OCI-LY1 (cell line): ENCODE measurements around the gene RAB24.
"Not testable (repeated sequence)": the region's sequence is repeated elsewhere in the genome, so short reads cannot be mapped to it uniquely, and the experiment has no call there.

Experiments used
- H2AFZ ChIP-seq: fragments of 200-600 bp; sonication (generic), shearing (Covaris generic); 2 replicates; pipeline ENCODE4 v1.6.0; 2014; ENCODE audit warnings: antibody characterized with exemption, mild to moderate bottlenecking, low read length
- H3F3A ChIP-seq: fragments of 200-600 bp; sonication (generic), shearing (Covaris generic); 2 replicates; pipeline ENCODE4 v1.6.0; 2014; ENCODE audit warnings: mild to moderate bottlenecking, antibody characterized with exemption, low read length, moderate library complexity; ENCODE audit not compliant: insufficient read depth
- H3K27ac ChIP-seq: fragments of 200-600 bp; sonication (generic); 2 replicates; pipeline ENCODE4 v1.5.1; 2014; ENCODE audit warnings: low read length, mixed run types, mild to moderate bottlenecking, low read depth; ENCODE audit not compliant: poor library complexity, severe bottlenecking
- H3K27me3 ChIP-seq: fragments of 200-600 bp; sonication (generic); 2 replicates; pipeline ENCODE4 v1.6.0; 2014; ENCODE audit warnings: antibody characterized with exemption, mild to moderate bottlenecking, low read length, moderate library complexity; ENCODE audit not compliant: insufficient read depth
- H3K36me3 ChIP-seq: fragments of 200-600 bp; sonication (generic); 2 replicates; pipeline ENCODE4 v1.6.1; 2014; ENCODE audit warnings: mild to moderate bottlenecking, antibody characterized with exemption, low read length, moderate library complexity, mixed read lengths; ENCODE audit not compliant: insufficient read depth
- H3K4me1 ChIP-seq: fragments of 200-600 bp; sonication (generic); 2 replicates; pipeline ENCODE4 v1.5.1; 2014; ENCODE audit warnings: mild to moderate bottlenecking, low read length, moderate library complexity; ENCODE audit not compliant: insufficient read depth, severe bottlenecking
- H3K4me2 ChIP-seq: fragments of 200-600 bp; sonication (generic), shearing (Covaris generic); 2 replicates; pipeline ENCODE4 v1.6.1; 2014; ENCODE audit warnings: low read length
- H3K4me3 ChIP-seq: fragments of 200-600 bp; sonication (generic); 2 replicates; pipeline ENCODE4 v1.5.1; 2014; ENCODE audit warnings: low read length, low read depth, mild to moderate bottlenecking, mixed read lengths; ENCODE audit not compliant: poor library complexity, severe bottlenecking
- H3K79me2 ChIP-seq: fragments of 200-600 bp; shearing (Covaris generic); 2 replicates; pipeline ENCODE4 v1.6.1; 2016; ENCODE audit warnings: mixed run types, low read length, mixed read lengths; ENCODE audit not compliant: insufficient read depth
- H3K9ac ChIP-seq: fragments of 200-600 bp; sonication (generic), shearing (Covaris generic); 2 replicates; pipeline ENCODE4 v1.6.1; 2014; ENCODE audit warnings: mild to moderate bottlenecking, low read length, mixed read lengths
- H3K9me2 ChIP-seq: fragments of 200-600 bp; sonication (generic), shearing (Covaris generic); 2 replicates; pipeline ENCODE4 v1.6.1; 2014; ENCODE audit warnings: low read depth, mild to moderate bottlenecking, low read length, mixed read lengths
- H3K9me3 ChIP-seq: fragments of 200-600 bp; shearing (Covaris generic); 2 replicates; pipeline ENCODE4 v1.6.1; 2014; ENCODE audit warnings: low read length, mixed read lengths
- H4K20me1 ChIP-seq: fragments of 200-600 bp; sonication (generic), shearing (Covaris generic); 2 replicates; pipeline ENCODE4 v1.6.0; 2016; ENCODE audit warnings: mild to moderate bottlenecking, low read length; ENCODE audit not compliant: insufficient read depth
- CTCF ChIP-seq: fragments of 200-600 bp; sonication (generic), shearing (Covaris generic); IDR thresholded peaks from 2 replicates; pipeline ENCODE4 v1.5.1; 2017; ENCODE audit warnings: mild to moderate bottlenecking, antibody characterized with exemption, low read length, moderate library complexity, mixed read lengths
- EZH2 ChIP-seq: fragments of 200-600 bp; sonication (generic), shearing (Covaris generic); IDR thresholded peaks from 2 replicates; pipeline ENCODE4 v1.8.0; 2017; ENCODE audit warnings: borderline replicate concordance, mixed run types, mild to moderate bottlenecking, antibody characterized with exemption, low read length, moderate library complexity, mixed read lengths

Gene RAB24

GRCh38 chr5:177343777-177344176, 40.3 kb upstream of the RAB24 start:
- peaks cover 53% of the 10 kb centered on the region for H3K79me2 ChIP-seq
- no peaks in the 10 kb centered on the region for H3K27me3 ChIP-seq
- TF ChIP-seq CTCF = no peak
- no peak for TF ChIP-seq EZH2
- no peaks in the 10 kb centered on the region for H4K20me1 ChIP-seq
- H3K27ac ChIP-seq = no peak overlapping the region
- peaks cover 70% of the 10 kb centered on the region for H3K36me3 ChIP-seq
- no peak overlapping the region for H2AFZ ChIP-seq
- H3F3A ChIP-seq = no peaks in the 10 kb centered on the region
- H3K4me3 ChIP-seq = no peak overlapping the region
- H3K9me3 ChIP-seq = peaks cover 10% of the 10 kb centered on the region; the same call in 1 of the 2 replicates
- H3K4me2 ChIP-seq = no peak overlapping the region
- H3K4me1 ChIP-seq = peaks cover 15% of the 10 kb centered on the region
- no peak overlapping the region for H3K9ac ChIP-seq
- no peaks in the 10 kb centered on the region for H3K9me2 ChIP-seq

- H3K36me3 ChIP-seq = peaks cover 74% of the 10 kb centered on the region
- H4K20me1 ChIP-seq, H3K27ac ChIP-seq, H3K9ac ChIP-seq, H3K4me3 ChIP-seq, H3K9me2 ChIP-seq, H2AFZ ChIP-seq, H3K9me3 ChIP-seq, H3K27me3 ChIP-seq, H3K4me1 ChIP-seq, H3F3A ChIP-seq, H3K4me2 ChIP-seq: not testable (repeated sequence)
- peaks cover 47% of the 10 kb centered on the region for H3K79me2 ChIP-seq
Observed at GRCh38 chr5:177343000-177343399, 39.5 kb upstream of the RAB24 start.

- peaks cover 20% of the 10 kb centered on the region for H3K79me2 ChIP-seq
- H3K4me2 ChIP-seq = no peak overlapping the region
- no peak for TF ChIP-seq CTCF
- no peak for TF ChIP-seq EZH2
- H3F3A ChIP-seq = no peaks in the 10 kb centered on the region
- no peaks in the 10 kb centered on the region for H4K20me1 ChIP-seq
- no peaks in the 10 kb centered on the region for H3K4me1 ChIP-seq
- no peak overlapping the region for H3K27ac ChIP-seq
- H3K36me3 ChIP-seq = peaks cover 88% of the 10 kb centered on the region
- no peak overlapping the region for H3K9ac ChIP-seq
- H2AFZ ChIP-seq = no peak overlapping the region
- H3K27me3 ChIP-seq = no peaks in the 10 kb centered on the region
- H3K9me2 ChIP-seq = no peaks in the 10 kb centered on the region
- no peak overlapping the region for H3K4me3 ChIP-seq
- peaks cover 10% of the 10 kb centered on the region; the same call in 1 of the 2 replicates for H3K9me3 ChIP-seq
Observed at GRCh38 chr5:177339107-177339638, 35.7 kb upstream of the RAB24 start.
